H9 (cell line): ENCODE results near the gene MBP. TPM values are rescaled to one million over a fixed set of nuclear protein-coding genes. Genes with fewer than 3 reads are reported as not detected.
"Not testable (repeated sequence)": the region's sequence is repeated elsewhere in the genome, so short reads cannot be mapped to it uniquely, and the experiment has no call there.

Source experiments
- DNase-seq: peaks from one replicate; pipeline ENCODE4 v3.0.0-alpha.2; 2017
- H2AFZ ChIP-seq: one replicate; pipeline ENCODE4 v1.6.1; 2013; ENCODE audit warnings: mild to moderate bottlenecking, low read length, control low read depth, moderate library complexity
- H2AK5ac ChIP-seq: 2 replicates; pipeline ENCODE4 v1.6.1; 2013; ENCODE audit warnings: low read length, control low read depth, mixed read lengths; ENCODE audit not compliant: insufficient read length
- H2BK120ac ChIP-seq: one replicate; pipeline ENCODE4 v1.6.1; 2013; ENCODE audit warnings: low read depth, mild to moderate bottlenecking, low read length, control low read depth, inconsistent platforms; ENCODE audit not compliant: poor library complexity, severe bottlenecking
- H2BK12ac ChIP-seq: 2 replicates; pipeline ENCODE4 v1.6.1; 2013; ENCODE audit warnings: low read length, control low read depth, mixed read lengths, low read depth; ENCODE audit not compliant: insufficient read length
- H2BK15ac ChIP-seq: 2 replicates; pipeline ENCODE4 v1.6.1; 2013; ENCODE audit warnings: low read depth, low read length, control low read depth
- H2BK20ac ChIP-seq: one replicate; pipeline ENCODE4 v1.6.1; 2013; ENCODE audit warnings: low read depth, mild to moderate bottlenecking, low read length, control low read depth, inconsistent platforms; ENCODE audit not compliant: poor library complexity, severe bottlenecking
- H2BK5ac ChIP-seq: 2 replicates; pipeline ENCODE4 v1.6.1; 2013; ENCODE audit warnings: low read length, control low read depth, mixed read lengths; ENCODE audit not compliant: insufficient read length
- H3K14ac ChIP-seq: 2 replicates; pipeline ENCODE4 v1.6.1; 2013; ENCODE audit warnings: low read length, control low read depth; ENCODE audit not compliant: insufficient read depth
- H3K18ac ChIP-seq: 2 replicates; pipeline ENCODE4 v1.6.1; 2013; ENCODE audit warnings: low read depth, mild to moderate bottlenecking, mixed read lengths, low read length, control low read depth; ENCODE audit not compliant: insufficient read length
- H3K23ac ChIP-seq: 2 replicates; pipeline ENCODE4 v1.6.1; 2013; ENCODE audit warnings: low read length, control low read depth, mixed read lengths, low read depth; ENCODE audit not compliant: insufficient read length
- H3K23me2 ChIP-seq: 2 replicates; pipeline ENCODE4 v1.6.1; 2013; ENCODE audit warnings: low read depth, mild to moderate bottlenecking, mixed read lengths, low read length, control low read depth; ENCODE audit not compliant: insufficient read length, poor library complexity, severe bottlenecking
- H3K27ac ChIP-seq: 2 replicates; pipeline ENCODE4 v1.5.1; 2013; ENCODE audit warnings: low read length, control low read depth, mixed read lengths, low read depth; ENCODE audit not compliant: insufficient read length
- H3K27me3 ChIP-seq: 2 replicates; pipeline ENCODE4 v1.6.1; 2013; ENCODE audit warnings: low read length, control low read depth, inconsistent platforms; ENCODE audit not compliant: insufficient read depth
- H3K4ac ChIP-seq: 2 replicates; pipeline ENCODE4 v1.6.1; 2013; ENCODE audit warnings: low read depth, mild to moderate bottlenecking, control low read depth, inconsistent platforms, low read length, moderate library complexity
- H3K4me1 ChIP-seq: 2 replicates; pipeline ENCODE4 v1.6.1; 2013; ENCODE audit warnings: low read length, control low read depth, inconsistent platforms; ENCODE audit not compliant: insufficient read depth
- H3K4me2 ChIP-seq: 2 replicates; pipeline ENCODE4 v1.6.1; 2013; ENCODE audit warnings: low read length, control low read depth, mixed read lengths; ENCODE audit not compliant: insufficient read length, insufficient read depth
- H3K56ac ChIP-seq: 2 replicates; pipeline ENCODE4 v1.6.1; 2013; ENCODE audit warnings: low read depth, mild to moderate bottlenecking, mixed read lengths, low read length, control low read depth; ENCODE audit not compliant: insufficient read length
- H3K79me1 ChIP-seq: 2 replicates; pipeline ENCODE4 v1.6.1; 2013; ENCODE audit warnings: low read depth, mild to moderate bottlenecking, moderate library complexity, low read length, control low read depth, inconsistent platforms; ENCODE audit not compliant: insufficient read depth, poor library complexity, severe bottlenecking
- H3K79me2 ChIP-seq: 2 replicates; pipeline ENCODE4 v1.6.1; 2013; ENCODE audit warnings: low read length, control low read depth, inconsistent platforms; ENCODE audit not compliant: insufficient read depth
- H3K9ac ChIP-seq: 2 replicates; pipeline ENCODE4 v1.6.1; 2013; ENCODE audit warnings: low read length, control low read depth, mixed read lengths; ENCODE audit not compliant: insufficient read length; ENCODE audit errors: extremely low read depth
- H3K9me3 ChIP-seq: one replicate; pipeline ENCODE4 v1.6.1; 2013; ENCODE audit warnings: low read depth, low read length, inconsistent platforms; ENCODE audit not compliant: control insufficient read depth
- H3T11ph ChIP-seq: one replicate; pipeline ENCODE4 v1.6.1; 2013; ENCODE audit warnings: mild to moderate bottlenecking, low read length, control low read depth, inconsistent platforms
- H4K20me1 ChIP-seq: one replicate; pipeline ENCODE4 v1.6.1; 2013; ENCODE audit not compliant: control insufficient read depth, insufficient read length, insufficient read depth
- H4K5ac ChIP-seq: 2 replicates; pipeline ENCODE4 v1.6.1; 2013; ENCODE audit warnings: low read depth, mild to moderate bottlenecking, mixed read lengths, low read length, control low read depth; ENCODE audit not compliant: insufficient read length
- H4K8ac ChIP-seq: replicated peaks from 2 replicates; pipeline ENCODE4 v1.6.1; 2013; ENCODE audit warnings: low read length, control low read depth, mixed read lengths, low read depth; ENCODE audit not compliant: insufficient read length
- H4K91ac ChIP-seq: 2 replicates; pipeline ENCODE4 v1.6.1; 2013; ENCODE audit warnings: low read depth, mild to moderate bottlenecking, moderate library complexity, mixed read lengths, low read length, control low read depth; ENCODE audit not compliant: insufficient read length
- H3K27ac Mint-ChIP-seq, 3 experiments: 2 replicates in 2 of 3; 3 replicates in 1 of 3; pipeline ENCODE4 v1.8.0; 2020 to 2021; ENCODE audit warnings: mixed read lengths in 3 of 3, mild to moderate bottlenecking in 1 of 3, moderate library complexity in 1 of 3
- H3K27me3 Mint-ChIP-seq: 2 replicates; pipeline ENCODE4 v1.8.0; 2021; ENCODE audit warnings: low read depth, mild to moderate bottlenecking, moderate library complexity, mixed read lengths
- H3K36me3 Mint-ChIP-seq, 3 experiments: 2 replicates in 2 of 3; 3 replicates in 1 of 3; pipeline ENCODE4 v1.8.0; 2020 to 2021; ENCODE audit warnings: low read depth in 3 of 3, mixed read lengths in 3 of 3; ENCODE audit not compliant: insufficient read depth in 1 of 3
- H3K4me1 Mint-ChIP-seq, 2 experiments: 2 replicates each; pipeline ENCODE4 v1.8.0; 2020; ENCODE audit warnings: mixed read lengths in 2 of 2
- H3K4me3 Mint-ChIP-seq, 2 experiments: 2 replicates in 1 of 2; 3 replicates in 1 of 2; pipeline ENCODE4 v1.8.0; 2020 to 2021; ENCODE audit warnings: mild to moderate bottlenecking in 2 of 2, mixed read lengths in 2 of 2, moderate library complexity in 1 of 2
- H3K9me3 Mint-ChIP-seq, 2 experiments: 2 replicates in 1 of 2; 3 replicates in 1 of 2; pipeline ENCODE4 v1.8.0; 2020; ENCODE audit warnings: mild to moderate bottlenecking in 2 of 2, mixed read lengths in 2 of 2, moderate library complexity in 1 of 2
- whole genome bisulfite sequencing: extraction: QIAGEN DNeasy Blood & Tissue Kit; methylation state at CpG from one replicate; pipeline ENCODE4 v1.1.7; 2013; ENCODE audit warnings: missing lambda C conversion rate, low lambda C conversion rate, mixed read lengths; ENCODE audit not compliant: insufficient read length; ENCODE audit errors: extremely low coverage; 5-methylcytosine and 5-hydroxymethylcytosine counted together
- total RNA-seq: library from RNA; stranded (reverse); gene quantifications from 2 replicates; pipeline ENCODE4 v1.2.1, GENCODE V29; 2021
- TF ChIP-seq, protein P1 (sequence below): fragments of 200-600 bp; sonication (generic); conservative IDR thresholded peaks from 3 replicates; pipeline ENCODE4 v1.8.0; 2021; ENCODE audit warnings: antibody characterized with exemption, mild to moderate bottlenecking

The MBP gene
- total RNA-seq, 1 experiment from 2014 or later: 8.6 TPM

DNA sequence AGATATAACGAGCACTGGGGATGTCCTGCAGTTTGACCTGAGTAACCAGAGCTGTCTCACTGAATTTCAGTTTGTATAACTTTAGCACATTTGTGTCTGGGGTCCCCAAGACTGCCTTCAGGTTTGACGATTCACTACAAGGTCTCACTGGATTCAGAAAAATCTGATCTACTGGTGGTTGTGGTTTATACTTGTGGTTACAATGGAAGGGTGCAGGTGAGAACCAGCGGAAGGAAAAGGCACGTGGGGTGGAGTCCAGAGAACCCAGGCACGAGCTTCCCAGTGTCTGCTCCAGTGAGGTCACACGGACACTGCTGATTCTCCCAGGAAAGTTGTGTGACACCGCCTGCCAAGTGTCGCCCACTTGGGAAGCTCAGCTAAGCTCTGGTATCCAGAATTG lies 184.2 kb downstream of the MBP start:
- no peaks in the 10 kb centered on the region for H3K23me2 ChIP-seq
- no peak overlapping the region for H3K23ac ChIP-seq
- H3K27me3 Mint-ChIP-seq: no peaks in the 10 kb centered on the region
- no peak overlapping the region for H3K4me3 Mint-ChIP-seq
- TF ChIP-seq, protein P1, sequence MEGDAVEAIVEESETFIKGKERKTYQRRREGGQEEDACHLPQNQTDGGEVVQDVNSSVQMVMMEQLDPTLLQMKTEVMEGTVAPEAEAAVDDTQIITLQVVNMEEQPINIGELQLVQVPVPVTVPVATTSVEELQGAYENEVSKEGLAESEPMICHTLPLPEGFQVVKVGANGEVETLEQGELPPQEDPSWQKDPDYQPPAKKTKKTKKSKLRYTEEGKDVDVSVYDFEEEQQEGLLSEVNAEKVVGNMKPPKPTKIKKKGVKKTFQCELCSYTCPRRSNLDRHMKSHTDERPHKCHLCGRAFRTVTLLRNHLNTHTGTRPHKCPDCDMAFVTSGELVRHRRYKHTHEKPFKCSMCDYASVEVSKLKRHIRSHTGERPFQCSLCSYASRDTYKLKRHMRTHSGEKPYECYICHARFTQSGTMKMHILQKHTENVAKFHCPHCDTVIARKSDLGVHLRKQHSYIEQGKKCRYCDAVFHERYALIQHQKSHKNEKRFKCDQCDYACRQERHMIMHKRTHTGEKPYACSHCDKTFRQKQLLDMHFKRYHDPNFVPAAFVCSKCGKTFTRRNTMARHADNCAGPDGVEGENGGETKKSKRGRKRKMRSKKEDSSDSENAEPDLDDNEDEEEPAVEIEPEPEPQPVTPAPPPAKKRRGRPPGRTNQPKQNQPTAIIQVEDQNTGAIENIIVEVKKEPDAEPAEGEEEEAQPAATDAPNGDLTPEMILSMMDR: no peak
- H3K4me1 ChIP-seq: no peaks in the 10 kb centered on the region
- H2BK20ac ChIP-seq: no peak overlapping the region
- H3K36me3 Mint-ChIP-seq: peaks cover 23 to 48% (median 40%) of the 10 kb centered on the region in 3 experiments
- no peaks in the 10 kb centered on the region for H3K9me3 ChIP-seq
- no peak overlapping the region for H3K27ac Mint-ChIP-seq
- no peak overlapping the region for H2BK5ac ChIP-seq
- DNase-seq: no peak
- H4K91ac ChIP-seq: no peak overlapping the region
- H3K4me1 Mint-ChIP-seq: peaks cover 0 to 3% of the 10 kb centered on the region in 2 experiments; a peak in 1 of 4 replicates
- no peak overlapping the region for H3K14ac ChIP-seq
- no peak overlapping the region for H3K4me2 ChIP-seq
- H4K8ac ChIP-seq: no peak overlapping the region
- H3K27me3 ChIP-seq: no peaks in the 10 kb centered on the region
- no peak overlapping the region for H3K9ac ChIP-seq
- no peak overlapping the region for H4K5ac ChIP-seq
- H3K56ac ChIP-seq: no peak overlapping the region
- H3K79me1 ChIP-seq: no peaks in the 10 kb centered on the region
- no peak overlapping the region for H3K18ac ChIP-seq
- H2AK5ac ChIP-seq: no peak overlapping the region
- H4K20me1 ChIP-seq: no peaks in the 10 kb centered on the region
- H2BK15ac ChIP-seq: no peak overlapping the region
- H2BK12ac ChIP-seq: no peak overlapping the region
- peaks cover 3 to 8% of the 10 kb centered on the region in 2 experiments; a peak in 3 of 5 replicates for H3K9me3 Mint-ChIP-seq
- no CpG with 5 or more reads among the region's 8 CpGs for WGBS
- no peaks in the 10 kb centered on the region for H3K79me2 ChIP-seq
- H3T11ph ChIP-seq: no peak overlapping the region
- H2BK120ac ChIP-seq: no peak overlapping the region
- no peak overlapping the region for H3K27ac ChIP-seq
- no peak overlapping the region for H2AFZ ChIP-seq
- no peak overlapping the region for H3K4ac ChIP-seq

DNA sequence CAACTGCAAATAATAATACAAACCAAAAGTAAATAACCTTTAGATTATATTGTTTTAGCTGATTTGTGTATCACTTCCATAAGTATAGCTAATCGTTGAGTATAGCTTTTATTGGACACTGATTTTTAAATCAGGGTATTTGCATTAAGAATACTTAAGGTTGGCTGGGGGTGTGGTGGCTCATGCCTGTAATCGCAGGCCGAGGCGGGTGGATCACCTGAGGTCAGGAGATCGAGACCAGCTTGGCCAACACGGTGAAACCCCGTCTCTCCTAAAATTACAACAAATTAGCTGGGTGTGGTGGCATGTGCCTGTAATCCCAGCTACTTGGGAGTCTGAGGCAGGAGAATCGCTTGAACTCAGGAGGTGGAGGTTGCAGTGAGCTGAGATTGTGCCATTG lies 188.2 kb downstream of the MBP start:
- H3K9me3 ChIP-seq, H3K9ac ChIP-seq, H2AK5ac ChIP-seq, H4K20me1 ChIP-seq, DNase-seq, H2BK20ac ChIP-seq, H3K23ac ChIP-seq, H3K9me3 Mint-ChIP-seq, H3K18ac ChIP-seq, H3K4ac ChIP-seq, H2BK120ac ChIP-seq, H2AFZ ChIP-seq, H3T11ph ChIP-seq, H2BK12ac ChIP-seq, H3K79me2 ChIP-seq, H4K8ac ChIP-seq, H4K91ac ChIP-seq, H3K56ac ChIP-seq, H3K27ac Mint-ChIP-seq, H3K4me3 Mint-ChIP-seq, H3K79me1 ChIP-seq, H3K4me1 ChIP-seq, H3K14ac ChIP-seq, H2BK15ac ChIP-seq, H3K27ac ChIP-seq, H3K4me1 Mint-ChIP-seq, H3K23me2 ChIP-seq, H3K27me3 Mint-ChIP-seq, H3K4me2 ChIP-seq, H2BK5ac ChIP-seq, H3K27me3 ChIP-seq, H4K5ac ChIP-seq: not testable (repeated sequence)
- peaks cover 22 to 33% (median 33%) of the 10 kb centered on the region in 3 experiments for H3K36me3 Mint-ChIP-seq
- no CpG with 5 or more reads among the region's 8 CpGs for WGBS
